Upper lobe of left lung (tissue), 6 donors: ENCODE results near the gene GJC1. TPM values are rescaled to one million over a fixed set of nuclear protein-coding genes. Genes with fewer than 3 reads are reported as not detected.

Experiments used
- ATAC-seq, 2 donors: fragments of 200-7000 bp; cut with Tn5 transposase; one replicate each; pipeline ENCODE4 v1.9.1; 2022; ENCODE audit warnings: mild to moderate bottlenecking in 2 of 2, moderate library complexity in 2 of 2; ENCODE audit not compliant: low FRiP score in 2 of 2
- DNase-seq, 2 donors: peaks; one replicate each; pipeline ENCODE4 v3.0.0-alpha.2; 2019 to 2020
- H3K27ac ChIP-seq, 4 donors: fragments of 200-600 bp; sonication (generic); one replicate each; pipeline ENCODE4 v1.5.1; 2016 to 2019
- H3K27me3 ChIP-seq, 4 donors: fragments of 200-600 bp; sonication (generic); one replicate each; pipeline ENCODE4 v1.5.1; 2017 to 2019
- H3K36me3 ChIP-seq, 4 donors: fragments of 200-600 bp; sonication (generic); one replicate each; pipeline ENCODE4 v1.5.1; 2016 to 2019
- H3K4me1 ChIP-seq, 4 donors: fragments of 200-600 bp; sonication (generic); one replicate each; pipeline ENCODE4 v1.5.1; 2018 to 2019
- H3K4me3 ChIP-seq, 4 donors: fragments of 200-600 bp; sonication (generic); one replicate each; pipeline ENCODE4 v1.5.1; 2017 to 2019; ENCODE audit warnings: mild to moderate bottlenecking in 2 of 4, moderate library complexity in 1 of 4
- H3K9me3 ChIP-seq, 4 donors: fragments of 200-600 bp; sonication (generic); one replicate each; pipeline ENCODE4 v1.5.1; 2018 to 2019
- EP300 ChIP-seq, 4 donors: sonication (generic); formaldehyde crosslinking; IDR thresholded peaks; one replicate each; pipeline ENCODE4 v1.5.1; 2017; ENCODE audit warnings: antibody characterized with exemption in 4 of 4, control low read depth in 2 of 4
- POLR2A ChIP-seq, 4 donors: fragments of 450-650 bp; IDR thresholded peaks; one replicate each; pipeline ENCODE4 v1.5.1; 2016 to 2017; ENCODE audit warnings: antibody characterized with exemption in 4 of 4, mild to moderate bottlenecking in 2 of 4
- POLR2AphosphoS5 ChIP-seq, 2 donors: sonication (generic); formaldehyde crosslinking; IDR thresholded peaks; one replicate each; pipeline ENCODE4 v1.5.1; 2017; ENCODE audit warnings: antibody characterized with exemption in 2 of 2
- WGBS, 2 donors: methylation state at CpG; one replicate each; pipeline ENCODE4 v1.1.5; 2017 to 2018; 5-methylcytosine and 5-hydroxymethylcytosine counted together
- total RNA-seq, 6 donors: library from RNA; depleted of rRNA in 4 of 6; stranded (reverse); fragments of >200 nt in 4 of 6; gene quantifications; one replicate each; pipeline versions ENCODE4 v1.1.0 to v1.2.1, GENCODE V29; 2016 to 2021
- TF ChIP-seq, protein P1 (sequence below), 6 experiments: fragments of 450-650 bp in 4 of 6; fragments of 200-600 bp in 2 of 6; sonication (generic) in 2 of 6; IDR thresholded peaks; one replicate each; pipeline ENCODE4 v1.5.1; 2016 to 2019; ENCODE audit warnings: antibody characterized with exemption in 6 of 6
- donor health status: DM: no; HTN: no; CAD: no; lungs with moderate emphysema.
- donor health status: DM: no; HTN: yes; CAD: no; lungs with severe emphysema.

GJC1 gene
- total RNA-seq, 6 donors from 2014 or later = 4.2 to 14.8 (median 8.6) TPM

DNA sequence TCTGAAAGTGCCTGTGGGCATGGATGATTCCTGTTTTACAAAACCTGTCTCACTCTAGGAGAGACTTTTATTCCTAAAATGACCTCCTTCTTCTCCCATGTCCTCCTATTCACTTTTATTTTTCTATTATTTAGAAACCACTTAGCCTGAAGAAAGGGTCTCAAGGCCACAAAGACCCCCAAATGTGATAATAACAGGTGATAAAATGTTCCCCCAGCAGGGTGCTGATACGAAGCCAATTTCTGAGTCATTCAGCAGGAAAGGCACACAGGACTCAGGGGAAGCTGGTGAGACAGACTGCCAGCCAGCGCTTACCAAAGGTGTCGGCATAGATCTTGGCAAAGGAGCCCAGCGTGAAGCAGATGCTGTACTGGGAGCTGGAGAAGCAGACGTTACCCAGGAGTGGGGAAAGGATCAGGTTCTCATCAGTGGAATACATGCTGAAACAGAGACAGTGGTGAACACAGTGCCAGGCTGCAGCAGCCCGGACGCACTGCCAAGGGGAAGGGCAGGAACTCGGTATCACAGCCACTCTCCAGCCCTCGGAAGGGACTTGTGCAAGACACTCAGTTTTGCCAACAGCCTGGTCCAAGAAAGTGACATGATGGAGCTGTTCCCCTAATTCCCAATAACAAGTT, 42.2 kb upstream of the GJC1 start:
- Histone ChIP-seq H3K27me3 (no peaks in the 10 kb centered on the region), H3K4me1 (no peaks in the 10 kb centered on the region), H3K4me3 (no peak overlapping the region), H3K9me3 (no peaks in the 10 kb centered on the region), H3K36me3 (peaks cover 41 to 97% (median 83%) of the 10 kb centered on the region in 4 donors), H3K27ac (no peak overlapping the region)
- TF ChIP-seq, protein P1, sequence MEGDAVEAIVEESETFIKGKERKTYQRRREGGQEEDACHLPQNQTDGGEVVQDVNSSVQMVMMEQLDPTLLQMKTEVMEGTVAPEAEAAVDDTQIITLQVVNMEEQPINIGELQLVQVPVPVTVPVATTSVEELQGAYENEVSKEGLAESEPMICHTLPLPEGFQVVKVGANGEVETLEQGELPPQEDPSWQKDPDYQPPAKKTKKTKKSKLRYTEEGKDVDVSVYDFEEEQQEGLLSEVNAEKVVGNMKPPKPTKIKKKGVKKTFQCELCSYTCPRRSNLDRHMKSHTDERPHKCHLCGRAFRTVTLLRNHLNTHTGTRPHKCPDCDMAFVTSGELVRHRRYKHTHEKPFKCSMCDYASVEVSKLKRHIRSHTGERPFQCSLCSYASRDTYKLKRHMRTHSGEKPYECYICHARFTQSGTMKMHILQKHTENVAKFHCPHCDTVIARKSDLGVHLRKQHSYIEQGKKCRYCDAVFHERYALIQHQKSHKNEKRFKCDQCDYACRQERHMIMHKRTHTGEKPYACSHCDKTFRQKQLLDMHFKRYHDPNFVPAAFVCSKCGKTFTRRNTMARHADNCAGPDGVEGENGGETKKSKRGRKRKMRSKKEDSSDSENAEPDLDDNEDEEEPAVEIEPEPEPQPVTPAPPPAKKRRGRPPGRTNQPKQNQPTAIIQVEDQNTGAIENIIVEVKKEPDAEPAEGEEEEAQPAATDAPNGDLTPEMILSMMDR (IDR thresholded peaks at IDR 0.05) = no peak
- peak in 1 of 2 donors; percentile 47 for TF ChIP-seq POLR2AphosphoS5 (IDR thresholded peaks at IDR 0.05)
- TF ChIP-seq EP300 (IDR thresholded peaks at IDR 0.05) = no peak
- peak in 1 of 2 donors; percentile 16 for ATAC-seq
- no peak for DNase-seq
- 65 to 80% methylated on average over 9 of the region's 9 CpGs for WGBS, 2 donors

DNA sequence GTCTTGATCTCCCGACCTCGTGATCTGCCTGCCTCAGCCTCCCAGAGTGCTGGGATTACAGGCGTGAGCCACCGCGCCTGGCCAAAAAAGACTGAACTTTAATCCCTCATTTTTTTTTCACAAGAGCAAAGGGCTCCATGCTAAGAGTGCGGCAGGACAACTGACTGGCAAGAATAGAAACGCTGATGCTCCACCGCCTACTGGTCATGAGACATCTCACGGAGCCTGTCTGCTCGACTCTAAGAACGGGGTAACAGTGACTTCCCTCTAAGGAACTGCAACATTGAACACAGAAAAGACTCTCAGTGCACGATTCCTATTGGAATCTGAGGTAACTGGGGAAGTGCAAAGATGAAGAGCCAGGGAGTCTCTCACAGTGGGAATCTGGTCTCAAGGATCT, 41.5 kb upstream of the GJC1 start:
- TF ChIP-seq POLR2AphosphoS5 (IDR thresholded peaks at IDR 0.05) = no peak
- ATAC-seq = no peak
- 94 to 98% methylated on average over 12 of the region's 12 CpGs for WGBS, 2 donors
- no peaks in the 10 kb centered on the region for H3K27me3 ChIP-seq
- H3K4me1 ChIP-seq = no peaks in the 10 kb centered on the region
- no peak for DNase-seq
- H3K9me3 ChIP-seq = no peaks in the 10 kb centered on the region
- no peak overlapping the region for H3K4me3 ChIP-seq
- no peak overlapping the region for H3K27ac ChIP-seq
- H3K36me3 ChIP-seq = peaks cover 41 to 98% (median 83%) of the 10 kb centered on the region in 4 donors

DNA sequence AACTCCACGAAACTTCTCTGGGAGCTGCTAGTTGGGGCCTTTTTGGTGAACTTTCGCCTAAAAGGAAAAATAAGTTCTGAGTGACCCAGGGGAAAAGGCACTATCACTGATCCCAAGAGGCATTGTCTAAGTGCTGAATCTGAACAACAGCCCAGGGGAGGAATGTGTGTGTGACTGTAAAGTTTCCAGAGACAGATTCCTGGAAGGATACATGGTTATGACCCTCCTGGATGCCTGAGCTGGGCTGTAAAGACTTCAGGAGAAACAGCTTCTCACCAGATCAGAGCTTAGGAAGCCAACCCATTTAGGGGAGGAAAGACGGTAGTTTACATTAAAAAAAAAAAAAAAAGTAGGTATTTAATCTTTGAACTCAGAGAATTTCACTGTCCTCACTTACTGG, 37.8 kb upstream of the GJC1 start:
- Histone ChIP-seq H3K4me1 (no peaks in the 10 kb centered on the region), H3K9me3 (no peaks in the 10 kb centered on the region), H3K4me3 (no peak overlapping the region), H3K27ac (no peak overlapping the region), H3K36me3 (peaks cover 35 to 98% (median 79%) of the 10 kb centered on the region in 4 donors), H3K27me3 (no peaks in the 10 kb centered on the region)
- WGBS, 2 donors = 88 to 95% methylated on average over 3 of the region's 3 CpGs
- no peak for ATAC-seq
- DNase-seq = no peak
- TF ChIP-seq, protein P1 (IDR thresholded peaks at IDR 0.05) = no peak
- TF ChIP-seq POLR2A (IDR thresholded peaks at IDR 0.05) (no peak), EP300 (IDR thresholded peaks at IDR 0.05) (no peak), POLR2AphosphoS5 (IDR thresholded peaks at IDR 0.05) (no peak)

GRCh38 chr17:44865931-44866330, 35.8 kb upstream of the GJC1 start:
- Histone ChIP-seq H3K9me3 (no peaks in the 10 kb centered on the region), H3K4me1 (no peaks in the 10 kb centered on the region), H3K27ac (no peak overlapping the region), H3K27me3 (no peaks in the 10 kb centered on the region), H3K36me3 (peaks cover 29 to 98% (median 79%) of the 10 kb centered on the region in 4 donors), H3K4me3 (no peak overlapping the region)
- no peak for DNase-seq
- no peak for ATAC-seq
- TF ChIP-seq POLR2AphosphoS5 (IDR thresholded peaks at IDR 0.05) (no peak), EP300 (IDR thresholded peaks at IDR 0.05) (no peak), POLR2A (IDR thresholded peaks at IDR 0.05) (no peak)
- TF ChIP-seq, protein P1 (IDR thresholded peaks at IDR 0.05) = no peak
- WGBS, 2 donors = 85 to 91% methylated on average over 6 of the region's 6 CpGs

- H3K36me3 ChIP-seq = peaks cover 29 to 98% (median 78%) of the 10 kb centered on the region in 4 donors
- no peak overlapping the region for H3K27ac ChIP-seq
- H3K27me3 ChIP-seq = no peaks in the 10 kb centered on the region
- ATAC-seq = peak; percentile 71 to 72
- no peaks in the 10 kb centered on the region for H3K9me3 ChIP-seq
- 60 to 76% methylated on average over 1 of the region's 1 CpG for WGBS, 2 donors
- no peak for TF ChIP-seq POLR2A (IDR thresholded peaks at IDR 0.05)
- TF ChIP-seq, protein P1 (IDR thresholded peaks at IDR 0.05) = peak; percentile 55 to 85 (median 76)
- TF ChIP-seq EP300 (IDR thresholded peaks at IDR 0.05) = no peak
- TF ChIP-seq POLR2AphosphoS5 (IDR thresholded peaks at IDR 0.05) = no peak
- peak in 1 of 2 donors; percentile 60 for DNase-seq
- no peak overlapping the region for H3K4me3 ChIP-seq
- H3K4me1 ChIP-seq = no peaks in the 10 kb centered on the region
These were observed 35.2 kb upstream of the GJC1 start for GRCh38 chr17:44865231-44865660.
